Measurements from ENCODE around the gene SPACA5.

GRCh38 chrX:48028091-48028490 is 21.3 kb downstream of the SPACA5 start:
- TF ChIP-seq EZH2phosphoT487 (IDR thresholded peaks at IDR 0.05; ENCODE audit: insufficient read depth, low read depth) (no peak), EZH2 (IDR thresholded peaks at IDR 0.05; ENCODE audit: insufficient read depth, poor library complexity, severe bottlenecking) (no peak)
